Common myeloid progenitor, CD34-positive (primary cell): Measurements from ENCODE around the gene CYBA.

ENCODE experiments used
- CTCF ChIA-PET: fragments of 350-600 bp; sonication (Branson Sonifier 250); formaldehyde crosslinking; loops from one replicate; lab custom pipeline; 2021; ENCODE audit warnings: antibody characterized with exemption; lab: Charles Lee
- POLR2A ChIA-PET: fragments of 350-600 bp; sonication (Branson Sonifier 250); formaldehyde crosslinking; loops from one replicate; lab custom pipeline; 2021; ENCODE audit warnings: antibody characterized with exemption; lab: Charles Lee
- DNase-seq, 3 donors: peaks; one replicate each; pipeline versions ENCODE4 v3.0.0 to v3.0.0-alpha.2; 2013
- H3K27ac ChIP-seq, 2 experiments: 1 replicate in 1 of 2; 2 replicates in 1 of 2; pipeline ENCODE4 v1.7.0; 2013; ENCODE audit warnings: inconsistent platforms in 2 of 2, low read length in 2 of 2, mild to moderate bottlenecking in 2 of 2, low read depth in 1 of 2, moderate library complexity in 1 of 2; ENCODE audit not compliant: severe bottlenecking in 2 of 2, insufficient read depth in 1 of 2, poor library complexity in 1 of 2
- H3K27me3 ChIP-seq, 5 experiments: replicated peaks in 2 of 5; 1 replicate in 3 of 5; 2 replicates in 2 of 5; pipeline versions ENCODE4 v1.6.1 to v1.7.0; 2013; ENCODE audit warnings: low read length in 4 of 5, mild to moderate bottlenecking in 2 of 5, moderate library complexity in 2 of 5, inconsistent platforms in 1 of 5; ENCODE audit not compliant: insufficient read depth in 5 of 5, control insufficient read depth in 4 of 5
- H3K36me3 ChIP-seq, 4 experiments: 1 replicate in 2 of 4; 2 replicates in 2 of 4; pipeline versions ENCODE4 v1.6.1 to v1.7.0; 2013; ENCODE audit warnings: low read length in 3 of 4, control low read depth in 1 of 4, mild to moderate bottlenecking in 1 of 4; ENCODE audit not compliant: control insufficient read depth in 4 of 4, insufficient read depth in 4 of 4
- H3K4me1 ChIP-seq, 4 experiments: 1 replicate in 3 of 4; 2 replicates in 1 of 4; pipeline versions ENCODE4 v1.6.1 to v1.7.1; 2013; ENCODE audit warnings: low read length in 3 of 4, mild to moderate bottlenecking in 3 of 4, control low read depth in 1 of 4, inconsistent platforms in 1 of 4, moderate library complexity in 1 of 4; ENCODE audit not compliant: control insufficient read depth in 4 of 4, insufficient read depth in 4 of 4; ENCODE audit errors: control extremely low read depth in 1 of 4
- H3K4me3 ChIP-seq, 7 experiments: 1 replicate in 4 of 7; 2 replicates in 3 of 7; pipeline versions ENCODE4 v1.5.1 to v1.7.0; 2013; ENCODE audit warnings: mild to moderate bottlenecking in 7 of 7, low read length in 6 of 7, moderate library complexity in 6 of 7, inconsistent platforms in 2 of 7, low read depth in 2 of 7, control low read depth in 1 of 7; ENCODE audit not compliant: insufficient read depth in 4 of 7, control insufficient read depth in 1 of 7; ENCODE audit errors: extremely low read depth in 1 of 7
- H3K9me3 ChIP-seq, 5 experiments: 1 replicate in 4 of 5; 2 replicates in 1 of 5; pipeline versions ENCODE4 v1.6.1 to v1.7.1; 2013; ENCODE audit warnings: low read length in 4 of 5, mild to moderate bottlenecking in 2 of 5, inconsistent platforms in 1 of 5, low read depth in 1 of 5, moderate library complexity in 1 of 5; ENCODE audit not compliant: control insufficient read depth in 4 of 5, insufficient read depth in 2 of 5; ENCODE audit errors: control extremely low read depth in 1 of 5
- WGBS: methylation state at CpG from one replicate; pipeline ENCODE4 v1.1.5; 2013; ENCODE audit not compliant: insufficient coverage; 5-methylcytosine and 5-hydroxymethylcytosine counted together

CYBA gene

GRCh38 chr16:88681084-88681680, 30.3 kb upstream of the CYBA start:
- WGBS: 63% methylated on average over 31 of the region's 31 CpGs
- Histone ChIP-seq H3K27me3 (no peaks in the 10 kb centered on the region), H3K27ac (no peak overlapping the region), H3K4me1 (peaks cover 2 to 41% (median 31%) of the 10 kb centered on the region in 4 experiments), H3K4me3 (peak overlapping the region in 2 of 7 experiments; percentile 33 to 36), H3K36me3 (peaks cover 0 to 35% (median 11%) of the 10 kb centered on the region in 4 experiments), H3K9me3 (no peaks in the 10 kb centered on the region)
- POLR2A ChIA-PET: no interaction called here
- peak in 2 of 3 donors; percentile 66 to 69 for DNase-seq
- CTCF ChIA-PET: interaction anchor here (0.6 to 3.7 kb wide), 6 partner anchors 9 to 91 kb away, joined by 3 to 18 read pairs (median 8); partner anchors contain the start of gene MVD

GRCh38 chr16:88680554-88681083, 29.8 kb upstream of the CYBA start:
- Histone ChIP-seq H3K27me3 (no peaks in the 10 kb centered on the region), H3K27ac (no peak overlapping the region), H3K4me3 (peak overlapping the region in 1 of 7 experiments; percentile 5), H3K4me1 (peaks cover 2 to 35% (median 26%) of the 10 kb centered on the region in 4 experiments), H3K9me3 (no peaks in the 10 kb centered on the region), H3K36me3 (peaks cover 0 to 41% (median 14%) of the 10 kb centered on the region in 4 experiments)
- no peak for DNase-seq
- POLR2A ChIA-PET: interaction anchor here (0.6 kb wide), 1 partner anchor 125 kb away, joined by 5 read pairs; no protein-coding TSS in a partner anchor
- CTCF ChIA-PET: interaction anchor here (0.6 to 3.7 kb wide), 6 partner anchors 8 to 226 kb away, joined by 3 to 18 read pairs (median 8); partner anchors contain the start of gene MVD
- WGBS: 100% methylated on average over 3 of the region's 5 CpGs

- H3K27ac ChIP-seq: no peak overlapping the region
- H3K36me3 ChIP-seq: peaks cover 0 to 52% (median 17%) of the 10 kb centered on the region in 4 experiments
- no peak for DNase-seq
- H3K9me3 ChIP-seq: no peaks in the 10 kb centered on the region
- 96% methylated on average over 25 of the region's 32 CpGs for WGBS
- H3K27me3 ChIP-seq: no peaks in the 10 kb centered on the region
- POLR2A ChIA-PET: no interaction called here
- no peak overlapping the region for H3K4me3 ChIP-seq
- peaks cover 2 to 20% (median 18%) of the 10 kb centered on the region in 4 experiments for H3K4me1 ChIP-seq
- CTCF ChIA-PET: no interaction called here
Observed at GRCh38 chr16:88678224-88678979, 27.5 kb upstream of the CYBA start.

GRCh38 chr16:88677721-88678120, 26.9 kb upstream of the CYBA start:
- 88% methylated on average over 8 of the region's 13 CpGs for WGBS
- Histone ChIP-seq H3K36me3 (peaks cover 0 to 52% (median 17%) of the 10 kb centered on the region in 4 experiments), H3K27ac (no peak overlapping the region), H3K27me3 (no peaks in the 10 kb centered on the region), H3K9me3 (no peaks in the 10 kb centered on the region), H3K4me1 (peaks cover 2 to 20% (median 18%) of the 10 kb centered on the region in 4 experiments), H3K4me3 (no peak overlapping the region)
- no peak for DNase-seq
- CTCF ChIA-PET: no interaction called here
- POLR2A ChIA-PET: no interaction called here

- no peak for DNase-seq
- POLR2A ChIA-PET: no interaction called here
- CTCF ChIA-PET: no interaction called here
- H3K36me3 ChIP-seq: peaks cover 0 to 52% (median 17%) of the 10 kb centered on the region in 4 experiments
- H3K27ac ChIP-seq: no peak overlapping the region
- peaks cover 0 to 12% (median 10%) of the 10 kb centered on the region in 4 experiments for H3K4me1 ChIP-seq
- no peaks in the 10 kb centered on the region for H3K9me3 ChIP-seq
- H3K4me3 ChIP-seq: no peak overlapping the region
- WGBS: 98% methylated on average over 16 of the region's 22 CpGs
- no peaks in the 10 kb centered on the region for H3K27me3 ChIP-seq
Observed at GRCh38 chr16:88676502-88677242, 25.8 kb upstream of the CYBA start.

GRCh38 chr16:88673716-88674379, 23.0 kb upstream of the CYBA start:
- peaks cover 0 to 44% (median 16%) of the 10 kb centered on the region in 4 experiments for H3K36me3 ChIP-seq

More at GRCh38 chr16:88673716-88674379, 23.0 kb upstream of the CYBA start:
- H3K9me3 ChIP-seq: no peaks in the 10 kb centered on the region
- no peak overlapping the region for H3K4me3 ChIP-seq
- no peak overlapping the region for H3K27ac ChIP-seq
- no peaks in the 10 kb centered on the region for H3K27me3 ChIP-seq
- no peaks in the 10 kb centered on the region for H3K4me1 ChIP-seq
- ChIA-PET POLR2A (no interaction called here), CTCF (interaction anchor here (1.5 kb wide), 1 partner anchor 9 kb away, joined by 7 read pairs; no protein-coding TSS in a partner anchor)
- DNase-seq: no peak
- WGBS: 94% methylated on average over 15 of the region's 19 CpGs
